Measurements from ENCODE around the gene TLE3. TPM values are rescaled to one million over a fixed set of nuclear protein-coding genes. Genes with fewer than 3 reads are reported as not detected.

TLE3 gene
- 37.6 and 39.4 TPM in 2 replicates for total RNA-seq

GRCh38 chr15:70097321-70098152, at the start of gene TLE3:
Gene TLE3, minus strand, starts transcription at chr15:70097917. Its CDS starts 1,119 bp downstream, at chr15:70096798.

All from mammary microvascular endothelial cell (primary cell).